ENCODE measurements around the gene KCNJ6.
"Not testable (repeated sequence)": the region's sequence is repeated elsewhere in the genome, so short reads cannot be mapped to it uniquely, and the experiment has no call there.

The KCNJ6 gene

DNA sequence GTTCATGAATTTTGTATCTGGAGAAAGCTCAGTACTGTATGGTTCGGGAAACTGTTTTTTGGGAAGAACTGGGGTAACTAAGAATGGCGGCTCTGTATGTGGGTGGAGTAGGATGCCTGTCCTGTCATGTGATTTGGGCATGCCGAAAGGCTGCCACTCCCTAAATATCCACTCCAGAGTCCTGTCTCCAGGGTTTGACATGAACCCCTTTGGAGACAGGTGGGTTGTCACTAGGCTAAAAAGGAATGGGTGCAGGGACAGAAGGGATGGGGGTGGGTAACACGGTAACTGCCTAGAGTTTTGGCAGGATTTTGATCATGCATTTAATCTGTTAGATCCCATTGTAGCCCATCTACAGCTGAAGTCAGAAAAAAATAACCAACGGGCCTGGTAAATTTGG lies 150.1 kb downstream of the KCNJ6 start:
- DNase-seq: no peak

DNA sequence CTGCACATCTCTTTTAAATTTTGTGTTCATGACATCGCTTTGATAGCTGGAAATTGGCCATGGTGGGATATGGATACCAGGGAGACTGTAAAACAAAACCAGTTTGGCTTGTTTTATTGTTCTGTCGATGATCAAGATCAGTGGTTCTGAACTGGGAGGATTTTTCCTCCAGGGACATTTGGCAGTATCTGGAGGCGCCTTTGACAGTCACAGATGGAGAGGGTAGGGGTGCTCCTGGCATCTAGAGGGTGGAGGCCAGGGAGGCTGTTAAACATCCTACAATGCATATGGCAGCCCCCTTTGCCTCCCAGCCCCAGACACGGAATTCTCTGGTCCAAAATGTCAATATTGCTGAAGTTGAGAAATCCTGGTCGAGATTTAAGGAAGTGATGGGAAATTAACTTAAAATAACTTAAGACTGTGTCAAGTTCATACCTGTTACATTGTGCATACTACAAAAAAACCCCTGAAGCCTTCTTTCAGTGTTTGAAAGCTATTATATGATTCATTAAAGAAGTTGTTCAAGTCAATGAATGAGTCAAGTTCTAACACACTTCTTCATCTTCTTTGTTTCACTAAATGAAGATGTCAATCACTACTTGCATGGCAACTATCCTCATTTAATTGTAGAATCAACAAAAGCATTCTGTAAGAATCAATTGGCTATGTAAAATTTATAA lies 150.9 kb downstream of the KCNJ6 start:
- no peak for DNase-seq

GRCh38 chr21:37764691-37765090 lies 151.6 kb downstream of the KCNJ6 start:
- DNase-seq: no peak

- DNase-seq: no peak
These were observed 153.0 kb downstream of the KCNJ6 start for GRCh38 chr21:37763298-37763697.

GRCh38 chr21:37762606-37763005 lies 153.7 kb downstream of the KCNJ6 start:
- no peak for DNase-seq

DNA sequence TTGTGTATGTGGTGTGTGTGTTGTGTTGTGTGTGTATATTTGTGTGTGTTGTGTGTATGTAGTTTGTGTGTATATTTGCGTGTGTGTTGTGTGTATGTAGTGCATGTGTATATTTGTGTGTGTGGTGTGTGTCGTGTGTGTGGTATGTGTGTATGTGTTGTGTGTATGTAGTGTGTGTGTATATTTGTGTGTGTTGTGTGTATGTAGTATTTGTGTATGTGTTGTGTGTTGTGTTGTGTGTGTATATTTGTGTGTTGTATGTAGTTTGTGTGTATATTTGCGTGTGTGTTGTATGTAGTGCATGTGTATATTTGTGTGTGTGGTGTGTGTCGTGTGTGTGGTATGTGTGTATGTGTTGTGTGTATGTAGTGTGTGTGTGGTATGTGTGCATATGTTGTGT lies 154.9 kb downstream of the KCNJ6 start:
- not testable (repeated sequence) for DNase-seq

DNA sequence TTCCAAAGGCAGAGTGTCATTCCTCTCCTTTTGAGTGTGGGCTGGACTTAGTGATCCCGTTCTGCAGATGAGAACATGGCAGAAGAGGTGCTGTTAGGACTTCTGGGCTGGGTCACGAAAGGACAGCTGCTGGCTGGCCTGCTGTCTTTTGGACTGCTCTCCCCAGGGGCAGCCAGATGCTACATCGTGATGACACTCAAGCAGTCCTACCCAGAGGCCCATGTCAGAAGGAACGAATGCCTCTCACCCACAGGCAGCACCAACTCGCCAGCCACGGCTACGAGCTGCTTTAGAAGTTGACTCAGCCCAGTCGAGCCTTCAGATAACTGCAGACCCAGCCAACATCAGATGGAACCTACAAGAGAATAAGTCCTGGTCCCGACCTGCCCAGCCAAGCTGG lies 156.5 kb downstream of the KCNJ6 start:
- no peak for DNase-seq

DNA sequence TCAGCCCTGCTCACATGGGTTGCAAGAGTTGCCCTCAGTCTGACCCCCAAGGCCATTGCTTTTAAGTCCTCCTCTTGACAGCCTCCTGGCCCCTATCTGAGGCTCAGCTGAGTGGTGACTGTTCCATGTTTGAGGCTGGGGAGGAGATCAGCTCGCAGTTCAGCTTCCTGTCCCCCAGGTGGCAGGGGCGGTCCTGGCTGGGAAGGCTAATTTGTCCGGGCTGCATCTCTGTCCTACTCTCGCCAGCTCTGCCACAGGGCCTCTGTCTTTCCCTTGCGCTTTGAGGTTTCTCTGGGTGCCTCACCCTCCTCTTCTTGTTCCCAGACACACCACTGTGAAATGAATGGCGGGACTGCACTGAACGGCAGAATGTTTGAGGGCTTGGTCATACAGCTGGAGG lies 157.3 kb downstream of the KCNJ6 start:
- no peak for DNase-seq

GRCh38 chr21:37757606-37758376 lies 158.5 kb downstream of the KCNJ6 start:
- no peak for DNase-seq

DNA sequence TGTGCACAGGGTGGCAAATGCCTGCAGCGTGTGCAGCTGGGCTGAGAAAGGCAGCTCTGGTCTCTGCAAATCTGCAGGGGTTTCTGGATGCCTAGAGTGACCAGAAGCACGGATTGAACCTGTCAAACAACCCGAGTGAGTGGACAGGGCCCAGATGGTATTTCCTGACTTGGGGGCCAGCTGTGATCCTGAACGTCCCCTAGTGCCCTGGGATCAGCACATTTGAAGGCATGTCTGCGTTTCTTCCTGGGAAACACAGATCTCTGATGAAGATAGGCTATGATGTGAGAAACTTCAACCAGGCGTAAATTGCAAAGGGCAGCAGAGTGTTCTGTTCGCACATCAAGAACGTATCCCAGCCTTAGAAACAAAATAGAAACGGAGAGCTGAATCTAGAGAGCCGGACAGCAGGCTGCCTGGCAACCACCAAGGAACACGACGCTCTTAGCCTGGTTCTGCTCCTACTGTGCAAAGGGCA lies 163.1 kb downstream of the KCNJ6 start:
- DNase-seq: no peak

GRCh38 chr21:37751268-37751975 lies 164.8 kb downstream of the KCNJ6 start:
- no peak for DNase-seq

GRCh38 chr21:37749132-37749531 lies 167.1 kb downstream of the KCNJ6 start:
- DNase-seq: no peak

GRCh38 chr21:37748351-37748750 lies 167.9 kb downstream of the KCNJ6 start:
- no peak for DNase-seq

GRCh38 chr21:37746849-37747248 lies 169.4 kb downstream of the KCNJ6 start:
- no peak for DNase-seq

- no peak for DNase-seq
These were observed 171.7 kb downstream of the KCNJ6 start for GRCh38 chr21:37744551-37744950.

- DNase-seq: peak in 1 of 2 experiments; percentile 21
These were observed 173.7 kb downstream of the KCNJ6 start for GRCh38 chr21:37742532-37742931.

DNA sequence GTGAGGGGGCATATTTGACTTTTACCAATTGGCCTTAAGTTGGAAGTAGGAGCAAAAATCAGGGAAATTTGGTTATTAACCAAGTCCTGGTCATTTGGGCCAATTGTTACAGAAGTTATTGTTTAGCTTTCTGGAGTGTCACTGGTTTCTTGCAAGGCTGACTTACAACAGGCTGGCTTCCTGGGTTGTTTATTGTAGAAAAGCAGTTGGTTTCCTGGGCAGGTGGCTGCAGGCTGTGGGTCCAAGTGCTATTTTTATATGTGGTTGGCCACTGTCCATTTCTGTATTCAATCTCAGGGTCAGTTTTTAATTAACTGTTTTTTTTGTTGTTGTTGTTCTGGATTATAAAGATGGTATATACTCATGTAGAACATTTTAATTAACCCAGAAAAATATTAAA lies 174.1 kb downstream of the KCNJ6 start:
- peak in 1 of 2 experiments; percentile 21 for DNase-seq

DNA sequence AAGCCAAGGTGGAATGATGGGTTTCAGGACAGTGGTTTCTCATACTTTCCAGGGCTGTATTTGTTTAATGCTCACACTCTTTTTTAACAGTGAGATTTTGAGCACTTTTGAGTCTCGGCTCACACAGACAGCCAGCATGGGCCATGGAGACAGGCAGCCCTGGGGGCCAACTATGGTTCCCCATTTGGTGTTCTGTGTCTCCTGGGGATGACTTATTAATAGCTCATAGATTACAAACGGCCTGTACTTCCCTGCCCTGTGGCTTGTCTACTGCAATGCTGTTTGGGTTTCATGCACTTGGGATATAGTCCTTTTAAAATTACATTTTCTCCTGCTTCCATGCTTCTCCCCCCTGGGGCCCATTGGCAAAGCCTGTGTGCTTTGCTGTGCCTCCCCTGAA lies 178.3 kb downstream of the KCNJ6 start:
- DNase-seq: no peak

GRCh38 chr21:37737507-37737906 lies 178.8 kb downstream of the KCNJ6 start:
- no peak for DNase-seq

DNA sequence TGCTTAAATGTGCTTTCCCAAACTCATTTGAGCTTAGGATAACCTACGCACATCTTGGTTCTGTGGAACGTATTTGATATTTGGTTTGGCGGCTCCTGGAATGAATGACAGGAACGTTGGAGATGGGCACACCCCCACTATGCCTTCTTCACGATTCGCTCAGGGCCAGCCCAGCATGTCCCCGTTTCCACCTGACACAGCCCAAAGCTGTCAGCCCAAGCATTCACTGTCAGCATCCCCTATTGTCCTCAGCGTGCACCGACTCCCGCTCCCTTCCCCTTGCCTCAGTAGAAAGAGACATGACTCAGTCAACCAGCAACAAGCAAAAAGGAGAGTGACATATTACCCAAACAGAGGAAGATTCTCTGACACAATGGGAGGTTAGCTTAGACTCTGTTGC lies 181.4 kb downstream of the KCNJ6 start:
- no peak for DNase-seq

GRCh38 chr21:37732927-37733326 lies 183.3 kb downstream of the KCNJ6 start:
- DNase-seq: no peak

DNA sequence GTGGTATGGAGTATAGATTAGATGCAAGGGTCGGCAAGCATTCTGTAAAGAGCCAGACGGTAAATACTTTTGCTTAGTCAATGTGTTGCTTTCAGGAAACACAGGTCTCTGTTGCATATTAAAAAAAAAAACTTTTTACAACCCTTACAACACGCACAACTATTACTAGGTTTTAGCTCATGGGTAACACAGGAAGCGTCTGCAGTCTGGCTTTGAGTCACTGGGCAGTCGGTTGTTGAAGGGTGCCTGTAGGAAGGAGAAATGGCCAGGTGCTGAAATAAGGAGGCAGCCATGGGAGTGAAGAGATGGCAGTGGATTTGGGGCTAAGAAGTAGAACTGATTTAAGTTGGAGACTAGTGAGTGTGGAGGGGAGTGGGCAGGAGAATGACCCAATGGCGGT lies 192.1 kb downstream of the KCNJ6 start:
- DNase-seq: no peak

DNA sequence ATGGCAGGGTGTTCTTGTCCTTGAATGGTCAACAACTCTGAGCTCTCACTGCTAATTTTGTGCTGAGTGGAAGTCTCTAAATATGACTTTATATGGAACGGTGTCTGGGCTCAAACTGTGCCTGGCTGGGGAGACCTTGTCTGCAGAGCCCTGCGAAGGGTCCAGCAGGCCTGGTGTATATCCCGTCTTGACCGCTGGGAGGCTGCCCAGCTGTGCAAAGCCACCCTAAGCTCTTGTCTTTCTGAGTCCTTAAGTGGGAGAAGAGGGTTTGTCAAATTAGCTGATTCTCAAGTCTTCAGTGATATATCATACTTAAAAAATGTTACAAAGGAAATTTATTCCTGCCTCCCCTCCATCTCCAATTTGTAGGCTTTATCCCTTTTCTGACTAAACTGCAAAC lies 198.7 kb downstream of the KCNJ6 start:
- DNase-seq: no peak

DNA sequence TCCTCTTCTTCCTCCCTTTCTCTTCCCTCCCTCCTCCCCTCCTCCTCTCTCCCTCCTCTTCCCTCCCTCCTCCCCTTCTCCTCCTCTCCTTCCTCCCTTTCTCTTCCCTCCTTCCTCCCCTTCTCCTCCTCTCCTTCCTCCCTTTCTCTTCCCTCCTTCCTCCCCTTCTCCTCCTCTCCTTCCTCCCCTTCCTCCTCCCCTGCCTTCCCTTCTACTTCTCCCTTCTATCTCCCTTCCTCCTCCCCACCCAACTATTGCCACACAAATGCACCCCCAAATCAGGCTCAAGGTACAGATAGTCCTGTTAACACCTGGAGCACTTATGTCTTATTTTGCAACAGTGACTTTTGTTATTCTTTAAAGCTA lies 203.7 kb downstream of the KCNJ6 start:
- DNase-seq: not testable (repeated sequence)
